M059J (cell line): ENCODE measurements around the gene AK9. TPM values are rescaled to one million over a fixed set of nuclear protein-coding genes. Genes with fewer than 3 reads are reported as not detected.

ENCODE experiments used
- DNase-seq: peaks from one replicate; pipeline ENCODE4 v3.0.0-alpha.2; 2012; ENCODE audit warnings: low read depth
- total RNA-seq: library from RNA; depleted of rRNA; stranded (reverse); fragments of >200 nt; shearing (Covaris generic); gene quantifications from 2 replicates; pipeline ENCODE4 v1.2.3, GENCODE V29; 2014

AK9 gene
- total RNA-seq, 1 experiment from 2014 or later = 3.7 TPM

- peak; percentile 70 for DNase-seq
Measured at GRCh38 chr6:109458774-109459531, 232.0 kb downstream of the AK9 start.

GRCh38 chr6:109457562-109457996, 233.4 kb downstream of the AK9 start:
- no peak for DNase-seq

- peak; percentile 78 for DNase-seq
Measured at GRCh38 chr6:109456710-109457561, 234.1 kb downstream of the AK9 start.

- no peak for DNase-seq
Measured at GRCh38 chr6:109456111-109456583, 234.9 kb downstream of the AK9 start.

GRCh38 chr6:109455437-109456110, 235.4 kb downstream of the AK9 start, which contains the start of gene MICAL1:
Gene MICAL1, minus strand, starts transcription at chr6:109455772. Its CDS starts 1,576 bp downstream, at chr6:109454196.
- DNase-seq = peak; percentile 69

GRCh38 chr6:109454496-109455436, 236.2 kb downstream of the AK9 start:
- no peak for DNase-seq

GRCh38 chr6:109453594-109454495, 237.2 kb downstream of the AK9 start:
- DNase-seq = no peak

- no peak for DNase-seq
Measured at GRCh38 chr6:109453156-109453555, 237.8 kb downstream of the AK9 start.

GRCh38 chr6:109452181-109452580, 238.8 kb downstream of the AK9 start:
- DNase-seq = no peak

- DNase-seq = no peak
Measured at GRCh38 chr6:109451376-109451775, 239.6 kb downstream of the AK9 start.

- no peak for DNase-seq
Measured at GRCh38 chr6:109450801-109451200, 240.2 kb downstream of the AK9 start.

GRCh38 chr6:109449795-109450673, 241.0 kb downstream of the AK9 start:
- no peak for DNase-seq

GRCh38 chr6:109449064-109449794, 241.8 kb downstream of the AK9 start:
- DNase-seq = no peak

- DNase-seq = no peak
Measured at GRCh38 chr6:109448615-109449014, 242.4 kb downstream of the AK9 start.

GRCh38 chr6:109447878-109448555, 243.0 kb downstream of the AK9 start:
- DNase-seq = no peak

GRCh38 chr6:109447087-109447486, 243.9 kb downstream of the AK9 start:
- DNase-seq = no peak

- DNase-seq = no peak
Measured at GRCh38 chr6:109446541-109446940, 244.5 kb downstream of the AK9 start.

GRCh38 chr6:109446072-109446471, 244.9 kb downstream of the AK9 start:
- no peak for DNase-seq
